ENCODE data around the gene DLG2. TPM values are rescaled to one million over a fixed set of nuclear protein-coding genes. Genes with fewer than 3 reads are reported as not detected.

The DLG2 gene
- total RNA-seq, 1 experiment from 2014 or later: 0.17 TPM

DNA sequence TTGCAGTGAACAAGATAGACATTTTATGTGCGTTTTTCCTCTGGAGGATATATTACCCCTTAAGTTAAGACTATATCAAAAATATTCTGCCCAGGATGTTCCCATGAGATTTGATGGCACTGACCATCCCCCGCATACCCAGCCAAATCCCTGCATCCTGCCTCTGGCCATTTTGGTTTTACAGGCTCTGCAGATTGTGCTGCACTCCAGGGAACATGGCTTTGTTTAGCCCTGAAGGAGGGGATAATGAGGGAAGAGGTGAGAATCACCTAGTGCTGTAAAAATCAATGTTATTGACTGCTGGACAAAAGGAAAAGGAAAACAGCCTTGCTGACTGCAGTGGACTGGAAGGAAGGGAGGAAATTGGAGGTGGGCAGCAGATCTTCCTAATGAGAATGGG is 717.4 kb downstream of the DLG2 start:
- DNase-seq (ENCODE audit: low read depth): no peak

- peak; percentile 10 for DNase-seq (ENCODE audit: low read depth)
Observed at GRCh38 chr11:84906995-84907394, 720.1 kb downstream of the DLG2 start.

- no peak for DNase-seq (ENCODE audit: low read depth)
Observed at GRCh38 chr11:84905411-84905810, 721.7 kb downstream of the DLG2 start.

DNA sequence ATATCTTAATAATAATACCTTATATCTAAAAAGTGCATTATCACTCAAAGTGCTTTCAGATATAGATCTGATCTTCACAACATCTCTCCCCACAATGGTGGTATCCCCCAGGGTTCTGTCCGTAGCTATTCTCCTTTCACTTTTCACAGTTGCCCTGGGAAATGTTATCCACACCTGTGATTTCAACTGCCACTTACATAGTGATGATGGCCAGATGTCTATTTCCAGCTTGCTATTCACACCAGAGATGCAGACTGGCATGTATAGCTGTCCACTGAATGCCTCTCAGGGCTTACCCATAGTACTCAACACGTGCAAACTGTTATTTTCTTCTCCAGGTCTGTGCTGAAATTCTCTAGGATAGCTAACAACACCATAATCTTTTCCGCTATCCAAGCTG is 724.7 kb downstream of the DLG2 start:
- DNase-seq (ENCODE audit: low read depth): no peak

DNA sequence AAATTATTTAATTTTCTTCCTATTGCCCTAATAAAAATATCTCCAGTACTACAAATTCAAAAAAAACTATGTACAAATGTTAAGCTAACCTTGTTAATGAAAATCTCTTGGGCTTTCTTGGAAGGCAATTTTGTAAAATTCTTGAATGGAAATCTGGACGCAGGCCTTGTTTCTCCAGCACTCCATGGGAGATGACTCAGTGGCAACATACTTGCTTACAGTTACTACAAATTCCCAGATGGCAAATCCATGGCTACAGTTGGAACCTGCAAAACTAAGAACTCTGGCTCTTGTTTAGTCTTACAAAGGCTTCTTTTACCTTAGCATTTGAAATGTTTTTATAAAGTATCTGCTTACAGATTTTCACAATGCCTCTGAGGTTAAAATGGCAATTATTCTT is 725.2 kb downstream of the DLG2 start:
- DNase-seq (ENCODE audit: low read depth): peak; percentile 30

DNA sequence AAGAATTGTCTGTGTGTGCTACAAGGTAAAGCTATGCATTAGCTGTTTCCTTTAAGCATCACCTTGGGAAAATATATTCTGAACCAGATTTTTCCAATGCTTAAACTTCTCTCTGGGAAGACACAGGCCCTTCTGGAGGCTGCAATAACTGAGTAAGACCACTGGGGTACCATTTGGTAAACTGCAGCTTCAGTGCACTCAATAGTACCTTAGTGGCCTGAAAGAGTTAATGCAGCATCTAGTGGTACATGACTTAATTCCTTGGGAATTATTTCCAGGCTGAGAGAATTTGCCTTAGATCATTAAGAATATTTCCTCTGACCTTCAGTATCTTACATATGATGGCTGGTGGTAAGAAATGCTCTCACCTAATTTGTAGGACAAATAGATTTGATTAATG is 727.4 kb downstream of the DLG2 start:
- DNase-seq (ENCODE audit: low read depth): peak; percentile 26

DNA sequence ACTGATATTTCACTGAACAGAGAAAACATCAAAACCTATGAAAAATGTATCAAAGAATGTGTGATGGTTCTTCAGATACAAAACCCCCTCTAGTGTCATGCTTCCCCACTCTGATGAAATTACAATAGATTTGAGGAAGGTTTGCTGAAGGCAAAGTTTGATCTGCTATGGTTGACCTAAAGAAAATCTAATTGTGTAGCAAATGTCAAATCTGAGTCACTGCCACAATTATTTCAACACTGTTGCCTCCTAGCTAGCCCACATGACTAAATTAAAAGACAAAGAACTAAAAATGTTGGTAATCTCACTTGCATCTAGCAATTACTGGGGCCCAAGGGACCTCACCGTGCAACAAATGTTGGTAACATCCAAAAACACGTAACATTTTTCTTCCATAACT is 728.0 kb downstream of the DLG2 start:
- no peak for DNase-seq (ENCODE audit: low read depth)

GRCh38 chr11:84894666-84895065 is 732.5 kb downstream of the DLG2 start:
- no peak for DNase-seq (ENCODE audit: low read depth)

- peak; percentile 6 for DNase-seq (ENCODE audit: low read depth)
Observed at GRCh38 chr11:84890676-84891075, 736.5 kb downstream of the DLG2 start.

DNA sequence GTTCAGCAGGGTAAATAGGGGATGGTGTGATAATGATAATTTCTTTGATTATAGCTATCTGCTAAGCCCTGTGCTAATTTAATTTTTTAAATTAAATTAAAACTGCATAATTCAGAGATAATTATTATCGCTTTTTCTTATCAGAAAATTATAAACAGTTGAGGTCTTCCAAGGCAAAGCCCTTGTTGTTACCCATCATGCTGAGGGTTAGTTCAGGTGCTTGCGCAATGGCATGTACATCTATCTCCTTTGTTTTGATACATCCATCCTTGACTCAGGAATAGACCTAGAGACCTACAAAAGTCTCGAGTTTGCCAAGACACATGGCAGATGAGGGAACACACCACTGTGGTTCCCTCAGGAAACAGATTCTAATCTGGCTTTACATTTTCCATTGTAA is 737.6 kb downstream of the DLG2 start:
- DNase-seq (ENCODE audit: low read depth): no peak

DNA sequence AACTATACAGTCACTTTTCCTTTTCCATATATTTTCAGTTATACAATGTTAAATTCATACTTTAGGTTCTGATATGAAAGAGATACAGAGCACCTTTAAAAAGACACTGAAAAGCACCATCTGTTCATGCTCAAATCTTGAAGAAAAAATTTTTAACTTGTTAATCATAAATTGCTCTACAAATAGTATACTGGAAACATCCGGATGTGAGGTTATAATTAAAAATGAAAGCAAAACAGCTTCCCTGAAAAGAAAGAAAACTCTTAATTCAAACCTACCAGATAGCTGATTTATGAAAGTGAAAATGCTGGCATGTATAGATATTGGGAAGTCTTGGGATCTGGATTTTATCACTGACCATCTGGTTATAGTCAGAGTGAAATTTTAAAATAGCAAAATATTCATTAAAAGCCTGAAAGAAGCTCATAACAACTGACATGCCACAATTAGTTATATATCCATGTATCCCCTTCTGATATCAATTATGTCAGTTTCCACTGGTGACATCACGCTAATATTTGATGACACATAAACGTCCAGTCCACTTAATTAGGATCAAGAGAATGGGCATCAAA is 740.0 kb downstream of the DLG2 start:
- peak; percentile 11 for DNase-seq (ENCODE audit: low read depth)

DNA sequence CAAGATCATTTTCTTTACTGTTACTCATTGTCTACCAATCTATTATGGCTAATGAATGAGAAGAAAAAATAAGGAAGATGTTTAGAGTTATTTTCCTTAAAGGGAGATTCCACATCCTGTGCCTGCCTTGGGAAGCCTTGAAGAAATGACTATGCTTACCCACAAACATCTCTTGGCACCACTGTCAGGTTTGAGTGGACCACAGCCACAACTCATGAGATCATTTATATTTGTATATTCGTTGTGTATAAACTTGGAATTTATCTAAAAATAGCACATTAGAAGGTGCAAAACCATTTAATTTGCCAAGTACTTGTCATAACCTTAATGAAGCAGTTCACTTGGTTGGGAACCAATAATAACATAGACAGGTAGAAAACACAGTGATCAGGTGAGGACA is 740.8 kb downstream of the DLG2 start:
- DNase-seq (ENCODE audit: low read depth): peak; percentile 54

- no peak for DNase-seq (ENCODE audit: low read depth)
Observed at GRCh38 chr11:84884836-84885235, 742.3 kb downstream of the DLG2 start.

- DNase-seq (ENCODE audit: low read depth): no peak
Observed at GRCh38 chr11:84882056-84882455, 745.1 kb downstream of the DLG2 start.

DNA sequence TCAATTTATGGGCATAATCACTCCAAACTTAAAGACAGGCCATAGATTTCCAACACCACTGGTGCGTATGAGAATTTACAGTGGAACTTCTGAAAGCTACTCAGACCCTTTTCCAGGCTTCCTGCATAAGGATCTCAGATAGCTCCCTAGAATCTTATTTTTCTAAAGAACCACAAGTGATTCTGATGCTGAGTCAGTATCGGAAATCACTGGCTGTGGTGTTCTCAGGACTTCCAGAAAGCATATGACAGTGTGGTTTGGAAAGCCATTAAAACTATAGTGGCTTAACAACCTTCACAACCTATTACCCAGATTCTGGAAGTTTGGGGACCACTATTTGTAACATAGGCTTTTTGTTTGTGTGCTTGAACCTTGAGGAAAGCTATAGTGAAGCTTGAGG is 756.0 kb downstream of the DLG2 start:
- peak; percentile 10 for DNase-seq (ENCODE audit: low read depth)

GRCh38 chr11:84870486-84870885 is 756.7 kb downstream of the DLG2 start:
- DNase-seq (ENCODE audit: low read depth): no peak

- no peak for DNase-seq (ENCODE audit: low read depth)
Observed at GRCh38 chr11:84866922-84867321, 760.2 kb downstream of the DLG2 start.

DNA sequence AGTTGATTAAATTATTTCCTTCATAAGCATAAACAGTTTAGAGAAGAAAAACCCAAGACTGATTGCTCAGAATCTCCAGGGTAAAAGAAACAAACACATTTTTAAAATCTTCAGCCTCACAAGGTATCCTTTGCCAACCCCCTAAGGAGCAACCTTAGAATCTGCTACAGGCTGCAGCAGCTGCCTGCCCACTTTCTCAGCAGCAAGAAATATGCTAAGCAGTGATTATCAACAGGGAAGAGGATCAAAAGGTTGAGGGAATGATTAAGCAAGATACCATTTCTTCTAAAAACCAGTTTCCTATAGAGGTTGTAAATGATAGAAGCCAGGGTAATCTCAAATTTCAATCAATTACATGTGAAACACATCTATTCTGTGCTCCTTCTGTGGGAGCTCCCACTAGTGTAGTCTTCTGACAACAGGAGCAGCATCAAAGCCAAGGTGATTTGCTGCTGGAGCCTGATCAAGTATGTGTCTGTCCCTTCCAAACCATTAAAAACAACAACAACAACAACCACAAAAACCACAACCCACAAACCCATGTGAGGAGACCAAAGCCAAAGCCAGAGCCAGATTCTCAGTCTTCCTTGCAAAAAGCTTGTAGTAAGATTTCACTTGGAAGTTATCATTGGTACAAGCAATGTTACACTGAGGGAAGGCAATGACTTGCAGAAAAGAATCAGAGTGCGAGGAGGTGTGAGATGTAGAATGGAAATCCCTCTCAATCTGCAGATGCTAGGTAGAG is 761.2 kb downstream of the DLG2 start:
- DNase-seq (ENCODE audit: low read depth): peak; percentile 25

DNA sequence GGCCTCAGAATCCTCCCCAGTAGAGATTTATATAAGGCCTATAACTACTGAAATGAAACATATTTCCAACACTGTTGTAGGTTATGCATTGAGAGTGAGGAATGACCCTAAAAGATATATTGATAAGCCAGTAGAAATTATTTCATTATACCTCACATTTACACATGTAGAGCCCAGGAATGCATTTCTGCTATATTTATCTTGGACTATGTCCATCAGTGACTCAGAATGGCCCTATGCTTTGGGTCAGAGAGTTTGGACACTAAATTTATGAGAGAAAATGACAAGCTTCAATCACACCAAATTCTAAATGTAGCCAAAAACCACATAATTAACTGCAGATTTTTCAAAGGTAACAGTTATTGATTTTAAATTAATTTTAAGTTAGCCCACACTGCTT is 761.9 kb downstream of the DLG2 start:
- peak; percentile 33 for DNase-seq (ENCODE audit: low read depth)

DNA sequence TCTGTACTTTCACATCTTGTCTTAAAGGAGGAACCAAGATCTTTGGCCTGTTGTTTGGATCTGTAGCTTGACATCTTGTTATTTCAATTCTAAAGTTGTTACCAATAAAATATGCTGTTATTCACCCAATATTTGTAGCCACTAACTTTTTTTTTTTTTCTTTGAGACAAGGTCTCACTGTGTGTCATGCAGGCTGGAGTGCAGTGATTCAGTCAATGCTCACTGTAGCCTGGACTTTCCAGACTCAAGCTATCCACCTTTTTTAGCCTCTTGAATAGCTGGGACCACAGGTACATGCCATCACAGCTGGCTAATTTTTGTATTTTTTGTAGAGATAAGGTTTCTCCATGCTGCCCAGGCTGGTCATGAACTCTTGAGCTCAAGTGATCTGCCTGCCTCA is 769.4 kb downstream of the DLG2 start:
- DNase-seq (ENCODE audit: low read depth): no peak

DNA sequence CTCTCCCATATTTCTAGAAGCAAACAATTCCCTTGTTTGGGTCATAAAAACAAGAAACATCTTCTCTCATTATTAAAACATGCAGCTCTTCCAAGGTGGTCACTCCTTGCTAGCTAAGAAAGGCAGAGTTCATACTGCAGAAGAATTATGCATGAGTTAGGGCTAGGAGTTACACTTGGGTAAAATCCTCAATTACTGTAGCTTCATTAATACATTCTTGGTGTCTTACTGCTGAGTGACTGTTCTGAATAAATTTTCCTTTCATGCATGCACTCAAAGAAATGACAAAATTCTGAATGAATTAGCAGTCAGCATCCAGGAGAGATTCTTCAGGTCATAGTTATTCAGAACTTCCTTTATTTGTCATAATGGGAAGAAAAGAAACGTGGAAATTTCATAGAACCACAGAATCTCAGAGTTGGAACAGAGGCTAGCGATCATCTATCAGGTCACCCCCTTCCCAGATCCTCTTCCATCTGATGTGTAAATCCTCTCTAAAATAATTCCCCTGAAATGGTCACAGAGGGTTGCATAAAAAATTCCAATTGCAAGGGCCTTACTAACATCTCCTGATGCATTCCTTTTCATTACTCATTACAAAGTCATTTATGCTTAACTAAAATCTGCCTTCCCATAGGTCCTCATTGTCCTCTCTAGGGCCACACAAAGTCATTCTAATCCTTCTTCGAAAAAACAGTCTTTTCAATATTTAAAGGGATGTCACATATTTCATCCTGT is 771.5 kb downstream of the DLG2 start:
- peak; percentile 64 for DNase-seq (ENCODE audit: low read depth)

- no peak for DNase-seq (ENCODE audit: low read depth)
Observed at GRCh38 chr11:84854498-84854880, 772.7 kb downstream of the DLG2 start.

All from LHCN-M2 (cell line).